HPDE6-E6E7 (cell line): ENCODE data around the gene PPARG.
"Not testable (repeated sequence)": the region's sequence is repeated elsewhere in the genome, so short reads cannot be mapped to it uniquely, and the experiment has no call there.

Experiments
- DNase-seq: peaks from one replicate; pipeline ENCODE4 v3.0.0; 2011; ENCODE audit warnings: missing footprints; ENCODE audit errors: extremely low spot score

The PPARG gene

GRCh38 chr3:12279591-12280326 lies 9.1 kb upstream of the PPARG start:
- DNase-seq, result no peak

GRCh38 chr3:12280357-12280806 lies 8.5 kb upstream of the PPARG start:
- DNase-seq, result no peak

GRCh38 chr3:12284591-12284990 lies 4.3 kb upstream of the PPARG start:
- no peak for DNase-seq

- no peak for DNase-seq
Measured at GRCh38 chr3:12285003-12285555, 3.8 kb upstream of the PPARG start.

- not testable (repeated sequence) for DNase-seq
Measured at GRCh38 chr3:12285779-12286178, 3.1 kb upstream of the PPARG start.

GRCh38 chr3:12286504-12286903 lies 2.4 kb upstream of the PPARG start:
- no peak for DNase-seq

- no peak for DNase-seq
Measured at GRCh38 chr3:12286927-12287726, 1.7 kb upstream of the PPARG start.

- no peak for DNase-seq
Measured at GRCh38 chr3:12287727-12288181, 1.1 kb upstream of the PPARG start.

GRCh38 chr3:12289524-12289923 lies 654 bp downstream of the PPARG start:
- DNase-seq, result no peak

GRCh38 chr3:12292770-12293169 lies 3.9 kb downstream of the PPARG start:
- DNase-seq, result no peak

- no peak for DNase-seq
Measured at GRCh38 chr3:12294885-12295580, 6.2 kb downstream of the PPARG start.

- no peak for DNase-seq
Measured at GRCh38 chr3:12296511-12296910, 7.6 kb downstream of the PPARG start.

- no peak for DNase-seq
Measured at GRCh38 chr3:12299026-12299425, 10.2 kb downstream of the PPARG start.

- no peak for DNase-seq
Measured at GRCh38 chr3:12300137-12300536, 11.3 kb downstream of the PPARG start.

GRCh38 chr3:12301031-12301430 lies 12.2 kb downstream of the PPARG start:
- DNase-seq, result no peak

GRCh38 chr3:12301513-12301912 lies 12.6 kb downstream of the PPARG start:
- no peak for DNase-seq

- DNase-seq, result no peak
Measured at GRCh38 chr3:12302564-12302963, 13.7 kb downstream of the PPARG start.

- no peak for DNase-seq
Measured at GRCh38 chr3:12303534-12303933, 14.7 kb downstream of the PPARG start.

GRCh38 chr3:12303993-12304392 lies 15.1 kb downstream of the PPARG start:
- DNase-seq, result no peak

- DNase-seq, result no peak
Measured at GRCh38 chr3:12307136-12307535, 18.3 kb downstream of the PPARG start.

- no peak for DNase-seq
Measured at GRCh38 chr3:12308517-12308916, 19.6 kb downstream of the PPARG start.

- no peak for DNase-seq
Measured at GRCh38 chr3:12309716-12310115, 20.8 kb downstream of the PPARG start.
